Neural cell (in vitro differentiated cells): ENCODE data around the gene TOX2. TPM values are rescaled to one million over a fixed set of nuclear protein-coding genes. Genes with fewer than 3 reads are reported as not detected.

ENCODE experiments used
- H2AFZ ChIP-seq: fragments of 200-600, 300-800 bp; sonication (generic), shearing (Covaris generic); 2 replicates; pipeline ENCODE4 v1.6.0; 2014; ENCODE audit warnings: low read depth, mild to moderate bottlenecking, antibody characterized with exemption, low read length, moderate library complexity
- H3F3A ChIP-seq: fragments of 200-600 bp; shearing (Covaris generic); 2 replicates; pipeline ENCODE4 v1.6.1; 2016; ENCODE audit warnings: mild to moderate bottlenecking, moderate library complexity, mixed read lengths, antibody characterized with exemption, low read length; ENCODE audit not compliant: insufficient read depth, poor library complexity, severe bottlenecking
- H3K27ac ChIP-seq: fragments of 200-600, 300-800 bp; sonication (generic), shearing (Covaris generic); 2 replicates; pipeline ENCODE4 v1.5.1; 2014; ENCODE audit warnings: mild to moderate bottlenecking, low read length, moderate library complexity
- H3K27me3 ChIP-seq: fragments of 300-800, 200-600 bp; sonication (generic), shearing (Covaris generic); 2 replicates; pipeline ENCODE4 v1.6.0; 2014; ENCODE audit warnings: mild to moderate bottlenecking, low read depth, low read length, moderate library complexity; ENCODE audit not compliant: insufficient read depth
- H3K36me3 ChIP-seq: fragments of 300-800, 200-600 bp; sonication (generic), shearing (Covaris generic); 2 replicates; pipeline ENCODE4 v1.5.1; 2014; ENCODE audit warnings: mild to moderate bottlenecking, antibody characterized with exemption, low read length, moderate library complexity; ENCODE audit not compliant: insufficient read depth
- H3K4me2 ChIP-seq: fragments of 300-800, 200-600 bp; sonication (generic), shearing (Covaris generic); 2 replicates; pipeline ENCODE4 v1.6.0; 2014; ENCODE audit warnings: mild to moderate bottlenecking, low read length
- H3K4me3 ChIP-seq: fragments of 300-800, 200-600 bp; sonication (generic), shearing (Covaris generic); 2 replicates; pipeline ENCODE4 v1.5.1; 2014; ENCODE audit warnings: mild to moderate bottlenecking, low read length, moderate library complexity
- H3K79me2 ChIP-seq: fragments of 200-600 bp; shearing (Covaris generic); replicated peaks from 2 replicates; pipeline ENCODE4 v1.6.0; 2014; ENCODE audit warnings: mild to moderate bottlenecking, low read length, moderate library complexity; ENCODE audit not compliant: insufficient read depth
- H3K9ac ChIP-seq: fragments of 300-800, 200-600 bp; sonication (generic), shearing (Covaris generic); 2 replicates; pipeline ENCODE4 v1.6.1; 2016; ENCODE audit warnings: mild to moderate bottlenecking, low read length, mixed read lengths
- H3K9me2 ChIP-seq: fragments of 200-600 bp; shearing (Covaris generic); 2 replicates; pipeline ENCODE4 v1.6.1; 2016; ENCODE audit warnings: mild to moderate bottlenecking, low read length, mixed read lengths; ENCODE audit not compliant: insufficient read depth
- H3K9me3 ChIP-seq: fragments of 200-600, 300-800 bp; sonication (generic), shearing (Covaris generic); 2 replicates; pipeline ENCODE4 v1.6.1; 2016; ENCODE audit warnings: mild to moderate bottlenecking, mixed run types, low read length, moderate library complexity, mixed read lengths
- H4K20me1 ChIP-seq: fragments of 200-600 bp; shearing (Covaris generic); 2 replicates; pipeline ENCODE4 v1.6.1; 2016; ENCODE audit warnings: mild to moderate bottlenecking, mixed run types; ENCODE audit not compliant: insufficient read depth
- EP300 ChIP-seq: fragments of 450-650 bp; conservative IDR thresholded peaks from 2 replicates; pipeline ENCODE4 v1.6.1; 2014; ENCODE audit warnings: antibody characterized with exemption, mild to moderate bottlenecking, moderate library complexity; ENCODE audit not compliant: poor library complexity, severe bottlenecking
- EZH2 ChIP-seq: fragments of 200-600, 300-800 bp; shearing (Covaris generic), sonication (generic); IDR thresholded peaks from 2 replicates; pipeline ENCODE4 v1.6.1; 2014; ENCODE audit warnings: antibody characterized with exemption, low read length, borderline replicate concordance, mild to moderate bottlenecking; ENCODE audit not compliant: insufficient read depth, poor library complexity, severe bottlenecking
- MXI1 ChIP-seq: fragments of 450-650 bp; conservative IDR thresholded peaks from 2 replicates; pipeline ENCODE4 v1.6.1; 2014; ENCODE audit warnings: antibody characterized with exemption, mild to moderate bottlenecking; ENCODE audit not compliant: poor library complexity, severe bottlenecking
- POLR2AphosphoS5 ChIP-seq: IDR thresholded peaks from 2 replicates; pipeline ENCODE4 v1.6.1; 2012
- RAD21 ChIP-seq: fragments of 450-650 bp; conservative IDR thresholded peaks from 2 replicates; pipeline ENCODE4 v1.6.1; 2014; ENCODE audit warnings: antibody characterized with exemption, mild to moderate bottlenecking, moderate library complexity
- SMC3 ChIP-seq: fragments of 450-650 bp; conservative IDR thresholded peaks from 2 replicates; pipeline ENCODE4 v1.6.1; 2014; ENCODE audit warnings: antibody characterized with exemption, mild to moderate bottlenecking, moderate library complexity; ENCODE audit not compliant: poor library complexity
- TAF1 ChIP-seq: IDR thresholded peaks from 2 replicates; pipeline ENCODE4 v1.6.1; 2012; ENCODE audit warnings: low read depth
- polyA plus RNA-seq: library from polyadenylated mRNA; depleted of rRNA; stranded (reverse); fragments of >200 nt; gene quantifications from 2 replicates; pipeline ENCODE4 v1.2.3, GENCODE V29; 2014
- TF ChIP-seq, protein P1 (sequence below): fragments of 450-650 bp; IDR thresholded peaks from 2 replicates; pipeline ENCODE4 v1.5.1; 2014; ENCODE audit warnings: antibody characterized with exemption, mild to moderate bottlenecking, moderate library complexity; ENCODE audit not compliant: poor library complexity, severe bottlenecking
- TF ChIP-seq, protein P2 (sequence below): IDR thresholded peaks from 2 replicates; pipeline ENCODE4 v1.6.1; 2012; ENCODE audit warnings: borderline replicate concordance

TOX2 gene
- polyA plus RNA-seq, 1 donor from 2014 or later = 0.89 TPM

DNA sequence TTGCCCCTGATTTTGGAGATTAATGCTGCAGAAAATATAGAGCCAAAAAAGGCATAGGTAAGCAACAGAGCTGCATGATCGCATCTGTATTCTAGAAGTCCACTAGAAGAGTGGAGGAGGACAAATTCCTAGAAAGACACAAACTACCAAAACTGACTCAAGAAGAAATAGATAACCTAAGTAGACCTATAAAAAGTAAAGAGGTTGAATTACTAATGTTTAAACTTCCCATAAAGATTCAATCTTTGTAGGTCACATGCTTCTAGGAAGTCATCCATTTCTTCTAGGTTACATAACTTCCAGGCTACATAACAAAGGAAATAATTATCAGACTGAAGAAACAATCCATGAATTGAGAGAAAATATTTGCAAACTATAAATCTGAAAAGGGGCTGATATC lies 187.9 kb downstream of the TOX2 start:
- TF ChIP-seq RAD21 (no peak), EP300 (no peak), POLR2AphosphoS5 (no peak), MXI1 (no peak), EZH2 (no peak), SMC3 (no peak), TAF1 (no peak)
- TF ChIP-seq, protein P1, sequence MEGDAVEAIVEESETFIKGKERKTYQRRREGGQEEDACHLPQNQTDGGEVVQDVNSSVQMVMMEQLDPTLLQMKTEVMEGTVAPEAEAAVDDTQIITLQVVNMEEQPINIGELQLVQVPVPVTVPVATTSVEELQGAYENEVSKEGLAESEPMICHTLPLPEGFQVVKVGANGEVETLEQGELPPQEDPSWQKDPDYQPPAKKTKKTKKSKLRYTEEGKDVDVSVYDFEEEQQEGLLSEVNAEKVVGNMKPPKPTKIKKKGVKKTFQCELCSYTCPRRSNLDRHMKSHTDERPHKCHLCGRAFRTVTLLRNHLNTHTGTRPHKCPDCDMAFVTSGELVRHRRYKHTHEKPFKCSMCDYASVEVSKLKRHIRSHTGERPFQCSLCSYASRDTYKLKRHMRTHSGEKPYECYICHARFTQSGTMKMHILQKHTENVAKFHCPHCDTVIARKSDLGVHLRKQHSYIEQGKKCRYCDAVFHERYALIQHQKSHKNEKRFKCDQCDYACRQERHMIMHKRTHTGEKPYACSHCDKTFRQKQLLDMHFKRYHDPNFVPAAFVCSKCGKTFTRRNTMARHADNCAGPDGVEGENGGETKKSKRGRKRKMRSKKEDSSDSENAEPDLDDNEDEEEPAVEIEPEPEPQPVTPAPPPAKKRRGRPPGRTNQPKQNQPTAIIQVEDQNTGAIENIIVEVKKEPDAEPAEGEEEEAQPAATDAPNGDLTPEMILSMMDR = no peak
- TF ChIP-seq, protein P2, sequence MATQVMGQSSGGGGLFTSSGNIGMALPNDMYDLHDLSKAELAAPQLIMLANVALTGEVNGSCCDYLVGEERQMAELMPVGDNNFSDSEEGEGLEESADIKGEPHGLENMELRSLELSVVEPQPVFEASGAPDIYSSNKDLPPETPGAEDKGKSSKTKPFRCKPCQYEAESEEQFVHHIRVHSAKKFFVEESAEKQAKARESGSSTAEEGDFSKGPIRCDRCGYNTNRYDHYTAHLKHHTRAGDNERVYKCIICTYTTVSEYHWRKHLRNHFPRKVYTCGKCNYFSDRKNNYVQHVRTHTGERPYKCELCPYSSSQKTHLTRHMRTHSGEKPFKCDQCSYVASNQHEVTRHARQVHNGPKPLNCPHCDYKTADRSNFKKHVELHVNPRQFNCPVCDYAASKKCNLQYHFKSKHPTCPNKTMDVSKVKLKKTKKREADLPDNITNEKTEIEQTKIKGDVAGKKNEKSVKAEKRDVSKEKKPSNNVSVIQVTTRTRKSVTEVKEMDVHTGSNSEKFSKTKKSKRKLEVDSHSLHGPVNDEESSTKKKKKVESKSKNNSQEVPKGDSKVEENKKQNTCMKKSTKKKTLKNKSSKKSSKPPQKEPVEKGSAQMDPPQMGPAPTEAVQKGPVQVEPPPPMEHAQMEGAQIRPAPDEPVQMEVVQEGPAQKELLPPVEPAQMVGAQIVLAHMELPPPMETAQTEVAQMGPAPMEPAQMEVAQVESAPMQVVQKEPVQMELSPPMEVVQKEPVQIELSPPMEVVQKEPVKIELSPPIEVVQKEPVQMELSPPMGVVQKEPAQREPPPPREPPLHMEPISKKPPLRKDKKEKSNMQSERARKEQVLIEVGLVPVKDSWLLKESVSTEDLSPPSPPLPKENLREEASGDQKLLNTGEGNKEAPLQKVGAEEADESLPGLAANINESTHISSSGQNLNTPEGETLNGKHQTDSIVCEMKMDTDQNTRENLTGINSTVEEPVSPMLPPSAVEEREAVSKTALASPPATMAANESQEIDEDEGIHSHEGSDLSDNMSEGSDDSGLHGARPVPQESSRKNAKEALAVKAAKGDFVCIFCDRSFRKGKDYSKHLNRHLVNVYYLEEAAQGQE = no peak

DNA sequence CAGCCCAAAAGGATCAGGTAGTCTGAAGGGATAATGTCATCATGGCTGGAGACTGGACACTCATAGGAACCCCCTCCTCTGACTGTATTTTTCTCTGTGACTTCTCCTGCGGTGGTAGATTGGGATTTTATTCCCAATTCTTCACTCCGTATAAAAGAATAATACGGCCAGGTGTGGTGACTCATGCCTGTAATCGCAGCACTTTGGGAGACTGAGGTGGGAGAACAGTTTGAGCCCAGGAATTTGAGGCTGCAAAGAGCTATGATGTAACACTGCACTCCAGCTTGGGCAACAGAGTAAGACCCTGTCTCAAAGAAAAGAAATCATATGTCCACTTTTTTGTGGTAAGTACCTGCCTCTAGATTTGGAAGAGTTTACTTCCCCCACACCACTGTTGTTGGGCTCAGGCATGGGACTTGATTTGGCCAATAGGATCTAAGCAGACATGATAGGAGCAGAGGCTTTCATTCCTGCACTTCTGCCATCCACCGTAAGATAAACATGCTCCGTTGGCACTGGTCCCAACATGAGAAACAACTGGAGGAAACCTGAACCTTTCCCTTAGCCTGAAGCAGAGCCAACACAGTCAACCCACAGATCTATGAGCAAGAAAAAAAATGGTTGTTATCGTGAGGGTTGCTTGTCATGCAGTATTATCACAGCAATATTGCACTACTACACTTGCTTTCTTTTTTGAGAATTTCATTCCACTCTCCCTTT lies 190.3 kb downstream of the TOX2 start:
- TF ChIP-seq, protein P1 = no peak
- no peak for TF ChIP-seq POLR2AphosphoS5
- TF ChIP-seq SMC3 = no peak
- no peak for TF ChIP-seq RAD21
- TF ChIP-seq, protein P2 = no peak
- no peak for TF ChIP-seq MXI1
- TF ChIP-seq EP300 = no peak
- no peak for TF ChIP-seq TAF1
- TF ChIP-seq EZH2 = no peak
- Histone ChIP-seq H3K9me3 (peaks cover 4% of the 10 kb centered on the region), H3K4me2 (no peak overlapping the region)

More for the DNA sequence above, 187.9 kb downstream of the TOX2 start:
- no peaks in the 10 kb centered on the region for H3K9me3 ChIP-seq
- no peaks in the 10 kb centered on the region for H3K79me2 ChIP-seq
- H4K20me1 ChIP-seq = no peaks in the 10 kb centered on the region
- no peaks in the 10 kb centered on the region for H3K36me3 ChIP-seq
- no peak overlapping the region for H2AFZ ChIP-seq
- no peaks in the 10 kb centered on the region for H3K9me2 ChIP-seq
- H3K9ac ChIP-seq = no peak overlapping the region
- H3K4me3 ChIP-seq = no peak overlapping the region
- no peaks in the 10 kb centered on the region for H3F3A ChIP-seq
- H3K27ac ChIP-seq = no peak overlapping the region
- H3K4me2 ChIP-seq = no peak overlapping the region
- peaks cover 6% of the 10 kb centered on the region for H3K27me3 ChIP-seq

More for the DNA sequence above, 190.3 kb downstream of the TOX2 start:
- no peaks in the 10 kb centered on the region for H3F3A ChIP-seq
- no peaks in the 10 kb centered on the region for H4K20me1 ChIP-seq
- no peak overlapping the region for H3K27ac ChIP-seq
- H3K27me3 ChIP-seq = peaks cover 6% of the 10 kb centered on the region
- no peaks in the 10 kb centered on the region for H3K79me2 ChIP-seq
- no peaks in the 10 kb centered on the region for H3K9me2 ChIP-seq
- no peak overlapping the region for H3K9ac ChIP-seq
- no peak overlapping the region for H2AFZ ChIP-seq
- no peaks in the 10 kb centered on the region for H3K36me3 ChIP-seq
- H3K4me3 ChIP-seq = no peak overlapping the region
